Loucy (cell line): ENCODE data around the gene ANKRD13B.

Experiments used
- CTCF ChIP-seq: fragments of 200-600 bp; sonication (generic); conservative IDR thresholded peaks from 2 replicates; pipeline ENCODE4 v1.5.1; 2014; ENCODE audit warnings: mild to moderate bottlenecking, antibody characterized with exemption, low read length
- EZH2phosphoT487 ChIP-seq: fragments of 200-600 bp; IDR thresholded peaks from 2 replicates; pipeline ENCODE4 v1.6.1; 2018; ENCODE audit warnings: antibody characterized with exemption, mild to moderate bottlenecking, moderate library complexity, borderline replicate concordance

- TF ChIP-seq CTCF (no peak), EZH2phosphoT487 (no peak)
These were observed 16.1 kb downstream of the ANKRD13B start for GRCh38 chr17:29608986-29609385.
